HG03066 (cell line): ENCODE measurements around the gene LRRC9.

Source experiments
- ATAC-seq: cut with Tn5 transposase; IDR thresholded peaks from one replicate; pipeline ENCODE4 v1.9.1; 2021; ENCODE audit warnings: low read depth; ENCODE audit not compliant: unreplicated experiment

Gene LRRC9

GRCh38 chr14:60101786-60102185 lies 181.8 kb downstream of the LRRC9 start:
- no peak for ATAC-seq

DNA sequence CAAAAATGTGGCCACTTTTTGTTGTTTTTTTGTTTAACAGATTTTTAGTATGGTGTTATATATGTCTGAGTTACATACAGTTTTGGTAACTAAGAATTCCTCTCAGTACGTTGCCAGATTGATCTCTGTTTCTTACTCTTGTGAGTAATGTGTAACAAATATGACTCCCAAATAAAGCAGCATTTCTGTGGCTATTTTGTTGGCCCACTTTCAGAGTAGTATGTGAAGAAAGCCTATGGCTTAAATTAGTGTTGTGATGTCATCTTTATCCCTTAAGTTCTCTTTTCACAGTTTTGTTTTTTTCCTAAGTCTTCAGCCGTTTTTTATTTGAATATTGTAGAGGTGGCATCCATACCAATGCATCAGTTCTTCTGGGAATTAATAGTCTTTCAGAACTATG lies 182.4 kb downstream of the LRRC9 start:
- no peak for ATAC-seq

DNA sequence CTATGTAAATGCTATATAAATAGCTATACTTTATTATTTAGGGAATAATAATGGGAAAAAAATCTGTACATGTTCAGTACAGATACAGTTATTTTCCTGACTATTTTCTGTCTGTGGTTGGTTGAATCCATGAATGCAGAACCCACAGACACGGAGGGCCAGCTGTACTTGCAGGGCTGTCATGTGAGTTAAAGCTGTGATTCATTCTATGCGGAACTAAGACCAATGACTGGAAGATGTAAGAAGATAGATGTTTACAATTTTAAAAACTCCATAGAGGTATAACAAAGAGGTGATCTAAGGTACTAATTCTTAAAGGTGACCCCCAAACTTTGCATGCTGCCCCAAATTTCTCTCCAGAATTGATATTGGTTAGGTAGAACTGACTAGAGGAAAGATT lies 186.4 kb downstream of the LRRC9 start:
- no peak for ATAC-seq

GRCh38 chr14:60107477-60107876 lies 187.5 kb downstream of the LRRC9 start:
- ATAC-seq, result no peak

DNA sequence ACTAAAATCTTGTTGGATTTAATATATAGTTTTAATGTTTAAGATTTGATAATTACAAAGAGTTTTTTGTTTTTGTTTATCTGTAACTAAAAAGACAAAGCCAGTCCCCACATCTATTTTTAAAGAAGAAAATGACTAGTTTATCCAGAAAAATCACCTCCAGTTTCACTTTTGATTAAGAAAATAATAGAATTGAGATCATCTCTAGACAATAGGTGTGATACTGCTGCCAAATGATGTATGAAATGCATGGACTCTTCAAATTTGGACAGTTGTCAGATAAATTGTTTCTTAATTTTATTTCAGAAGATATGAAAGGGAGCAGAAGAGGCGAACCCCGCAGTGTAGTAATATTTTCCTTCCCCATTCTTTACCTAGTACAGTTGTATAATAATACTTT lies 191.8 kb downstream of the LRRC9 start:
- ATAC-seq, result no peak
